GM18867 (cell line): ENCODE data around the gene RSRC1.
"Not testable (repeated sequence)": the region's sequence is repeated elsewhere in the genome, so short reads cannot be mapped to it uniquely, and the experiment has no call there.

Experiments used
- ATAC-seq: cut with Tn5 transposase; IDR thresholded peaks from one replicate; pipeline ENCODE4 v1.9.1; 2021; ENCODE audit warnings: mild to moderate bottlenecking, moderate library complexity; ENCODE audit not compliant: unreplicated experiment

RSRC1 gene

DNA sequence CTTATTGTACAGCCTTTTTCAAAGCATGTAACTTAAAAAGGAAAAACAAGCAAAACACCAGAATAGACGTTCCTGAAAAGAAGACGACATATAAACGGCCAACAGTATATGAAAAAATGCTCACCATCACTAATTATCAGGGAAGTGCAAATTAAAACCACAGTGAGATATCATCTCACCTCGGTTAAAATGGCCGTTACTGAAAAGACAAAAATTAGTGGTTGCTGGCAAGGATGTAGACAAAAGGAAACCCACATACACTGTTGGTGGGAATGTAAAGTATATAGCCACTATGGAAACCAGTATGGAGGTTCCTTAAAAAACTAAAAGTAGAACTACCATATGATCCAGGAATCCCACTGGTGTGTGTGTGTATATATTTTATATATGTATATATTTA lies 396.6 kb downstream of the RSRC1 start:
- no peak for ATAC-seq

DNA sequence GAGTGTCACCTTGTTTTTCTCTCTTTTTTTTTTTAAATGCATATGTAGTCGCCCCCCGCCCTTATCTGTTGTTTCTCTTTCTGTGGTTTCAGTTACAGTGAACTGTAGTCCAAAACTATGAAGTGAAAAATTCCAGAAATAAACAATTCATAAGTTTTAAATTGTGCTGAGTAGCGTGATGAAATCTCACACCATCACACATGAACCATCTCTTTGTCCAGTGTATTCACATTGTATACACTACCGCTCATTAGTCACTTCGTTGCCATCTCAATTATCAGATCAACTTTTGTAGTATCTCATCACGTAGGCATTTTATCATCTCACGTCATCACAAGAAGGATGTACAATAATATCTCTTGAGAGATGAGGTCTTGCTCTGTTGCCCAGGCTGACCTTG lies 398.6 kb downstream of the RSRC1 start:
- ATAC-seq, result no peak

DNA sequence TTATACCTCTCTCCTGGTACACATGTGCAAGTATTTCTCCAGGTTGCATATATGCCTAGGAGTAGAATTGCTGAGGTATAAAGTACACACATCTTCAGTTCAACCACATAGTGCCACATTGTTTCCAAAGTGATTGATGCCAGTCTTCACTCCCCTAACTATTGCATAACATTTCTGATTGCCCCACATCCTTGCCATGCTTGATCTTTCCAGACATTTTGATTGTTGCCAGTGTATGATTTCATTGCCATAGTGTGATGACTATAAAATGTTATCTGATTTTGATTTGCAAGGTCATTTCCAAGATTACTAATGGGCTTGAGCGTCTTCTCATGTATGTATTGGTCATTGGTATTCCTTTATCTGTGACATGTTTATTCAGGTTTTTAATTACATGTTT lies 400.0 kb downstream of the RSRC1 start:
- no peak for ATAC-seq

DNA sequence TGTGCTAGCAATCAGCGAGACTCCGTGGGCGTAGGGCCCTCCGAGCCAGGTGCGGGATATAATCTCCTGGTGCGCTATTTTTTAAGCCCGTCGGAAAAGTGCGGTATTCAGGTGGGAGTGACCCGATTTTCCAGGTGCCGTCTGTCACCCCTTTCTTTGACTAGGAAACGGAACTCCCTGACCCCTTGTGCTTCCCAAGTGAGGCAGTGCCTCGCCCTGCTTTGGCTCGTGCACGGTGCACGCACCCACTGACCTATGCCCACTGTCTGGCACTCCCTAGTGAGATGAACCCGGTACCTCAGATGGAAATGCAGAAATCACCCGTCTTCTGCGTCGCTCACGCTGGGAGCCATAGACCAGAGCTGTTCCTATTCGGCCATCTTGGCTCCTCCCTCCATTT lies 406.8 kb downstream of the RSRC1 start:
- ATAC-seq, result not testable (repeated sequence)

DNA sequence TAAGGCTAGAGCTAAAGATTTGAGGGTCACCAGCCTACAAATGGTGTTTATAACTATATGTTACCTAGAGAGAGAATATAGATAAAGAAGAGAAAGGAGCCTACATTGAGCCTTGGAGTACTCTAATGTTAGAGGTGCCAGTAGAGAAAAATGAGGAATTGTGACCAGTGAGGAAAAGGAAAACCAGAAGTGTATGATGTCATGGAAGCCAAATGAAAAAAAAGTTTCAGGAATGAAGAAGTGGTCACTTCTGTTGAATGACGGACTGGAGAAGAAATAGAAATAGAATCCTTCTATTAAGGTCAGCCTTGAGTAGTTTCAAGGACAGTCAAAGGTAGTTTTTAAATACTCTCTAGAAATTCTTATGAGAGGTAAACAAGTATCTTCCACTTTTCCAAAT lies 409.9 kb downstream of the RSRC1 start:
- ATAC-seq, result no peak

DNA sequence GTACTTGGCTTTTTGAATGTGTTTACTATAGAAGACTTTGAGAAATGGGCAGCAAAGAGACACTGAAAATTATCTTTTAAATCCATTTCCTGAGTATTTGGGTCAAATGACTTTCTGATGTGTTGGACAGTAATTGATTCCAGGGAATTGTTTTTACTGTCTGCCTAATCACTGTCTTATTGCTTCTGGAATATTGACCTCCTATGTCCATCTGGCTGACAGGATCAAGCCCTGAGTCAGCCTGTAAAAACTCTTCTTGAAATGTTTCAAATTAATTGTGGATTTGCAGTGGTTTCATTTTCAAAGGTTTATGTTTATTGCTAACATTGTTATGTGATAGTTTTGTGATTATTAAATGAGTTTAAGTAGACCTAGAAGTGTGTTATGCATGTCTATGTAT lies 410.5 kb downstream of the RSRC1 start:
- ATAC-seq, result no peak

DNA sequence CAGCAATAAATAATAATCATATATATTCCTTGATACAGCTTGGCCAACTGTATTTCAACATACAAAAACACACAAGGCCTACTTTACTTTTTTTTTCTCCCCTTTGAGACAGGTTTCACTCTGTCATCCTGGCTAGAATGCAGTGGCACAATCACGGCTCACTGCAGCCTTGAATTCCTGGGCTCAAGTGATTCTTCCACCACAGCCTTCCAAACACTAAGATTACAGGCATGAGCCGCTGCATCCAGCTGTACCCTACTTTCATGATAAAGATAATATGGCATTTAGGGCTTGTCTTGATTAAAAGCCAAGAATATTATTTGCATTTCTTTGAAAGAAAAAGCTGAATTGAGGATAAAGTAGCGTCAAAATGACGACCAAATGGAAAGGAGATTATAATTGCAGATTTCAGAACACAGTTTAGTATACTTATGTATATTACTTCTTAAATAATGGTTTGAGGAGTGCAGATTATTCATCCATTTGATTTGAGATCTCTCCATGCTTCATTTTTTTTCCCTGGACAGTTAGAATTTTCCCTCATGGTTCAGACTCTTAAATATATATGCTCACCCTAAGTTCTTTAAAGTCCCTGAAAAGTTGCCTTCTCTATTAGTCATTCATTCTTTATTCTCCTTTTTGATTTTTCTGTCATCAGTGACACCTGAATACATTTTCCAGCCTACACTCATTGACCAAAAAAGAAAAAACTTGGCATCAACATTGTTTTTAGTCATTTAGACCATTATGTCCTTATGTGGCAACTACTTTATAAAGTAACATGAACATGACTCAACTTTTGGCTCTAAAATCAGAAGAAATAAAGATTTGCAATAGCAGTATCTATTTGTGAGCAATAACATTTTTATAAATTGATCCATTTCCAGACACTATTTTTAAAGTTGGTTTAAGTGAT lies 412.6 kb downstream of the RSRC1 start:
- ATAC-seq, result no peak

DNA sequence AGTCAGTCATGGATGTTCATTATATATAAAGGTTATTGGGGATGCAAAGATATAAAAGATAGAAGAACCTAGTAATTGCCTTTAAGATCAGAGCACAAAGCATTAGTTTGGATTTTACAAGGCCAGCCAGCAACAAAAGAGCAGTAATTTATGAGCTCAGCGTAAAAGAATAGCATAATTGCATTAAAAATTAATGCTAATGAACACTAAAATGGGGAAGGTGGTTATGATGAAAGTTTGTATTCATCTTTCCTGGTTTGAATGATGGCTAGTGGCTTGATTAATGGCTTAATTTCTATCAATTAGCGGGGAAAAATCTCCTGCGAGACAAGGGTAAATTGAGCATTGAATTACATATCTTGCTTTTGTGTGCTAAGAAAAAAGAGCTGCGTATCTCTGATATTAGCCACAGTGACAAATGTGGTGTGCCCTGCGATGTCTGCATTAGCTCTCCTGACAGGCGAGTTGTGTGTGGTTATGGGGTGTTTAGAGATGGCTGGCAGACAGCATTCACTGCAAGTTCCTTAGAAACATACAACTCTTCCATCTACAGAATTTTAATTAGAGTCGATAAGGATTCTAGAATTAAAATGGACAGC lies 418.3 kb downstream of the RSRC1 start:
- ATAC-seq, result no peak

DNA sequence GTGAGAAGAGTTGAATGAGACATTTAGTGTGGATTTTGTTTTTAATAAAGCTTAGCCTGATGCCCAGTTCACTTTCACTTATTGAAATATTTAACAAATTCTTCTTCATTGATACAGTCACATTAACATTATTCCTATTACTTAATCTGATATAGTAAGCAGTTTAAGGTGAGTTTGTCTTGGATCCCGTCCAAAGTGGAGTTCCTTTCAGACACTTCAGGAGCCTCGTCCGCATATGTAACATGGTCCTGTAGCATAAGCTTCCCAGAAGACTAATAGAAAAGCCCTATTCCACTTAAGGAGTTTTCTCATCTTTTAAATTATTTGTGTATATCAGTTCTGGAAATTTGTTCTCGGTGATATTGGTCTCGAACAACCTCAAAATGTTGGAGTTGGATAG lies 421.4 kb downstream of the RSRC1 start:
- ATAC-seq, result no peak

DNA sequence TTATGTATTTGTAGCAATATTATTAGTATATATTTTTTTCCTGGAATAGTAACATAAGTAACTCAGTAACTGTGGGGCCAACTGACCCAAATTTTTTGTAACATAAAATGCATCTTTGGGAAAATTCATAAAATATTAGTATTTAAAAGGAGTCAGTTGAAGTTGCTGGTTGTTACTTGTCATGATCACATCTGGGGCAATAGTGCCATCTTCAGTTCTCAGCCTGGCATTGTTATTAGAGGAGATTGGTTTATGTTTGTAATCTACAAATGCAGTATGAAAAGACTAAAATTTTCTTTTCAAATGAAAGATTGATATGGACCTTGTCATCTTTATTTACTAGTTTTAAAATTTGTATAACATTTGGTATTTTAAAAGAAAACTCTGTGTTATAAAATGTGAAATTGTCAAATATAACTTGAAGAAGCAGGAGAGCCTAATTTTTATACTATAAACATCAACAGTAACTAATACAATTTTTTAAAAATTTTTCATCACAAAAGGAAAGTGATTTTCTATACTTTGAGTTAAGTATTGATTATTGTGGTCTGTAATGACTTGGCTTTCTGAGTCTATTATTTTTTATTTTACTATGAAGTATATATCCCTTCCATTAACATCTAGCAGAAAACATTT lies 422.3 kb downstream of the RSRC1 start:
- ATAC-seq, result peak; percentile 63

DNA sequence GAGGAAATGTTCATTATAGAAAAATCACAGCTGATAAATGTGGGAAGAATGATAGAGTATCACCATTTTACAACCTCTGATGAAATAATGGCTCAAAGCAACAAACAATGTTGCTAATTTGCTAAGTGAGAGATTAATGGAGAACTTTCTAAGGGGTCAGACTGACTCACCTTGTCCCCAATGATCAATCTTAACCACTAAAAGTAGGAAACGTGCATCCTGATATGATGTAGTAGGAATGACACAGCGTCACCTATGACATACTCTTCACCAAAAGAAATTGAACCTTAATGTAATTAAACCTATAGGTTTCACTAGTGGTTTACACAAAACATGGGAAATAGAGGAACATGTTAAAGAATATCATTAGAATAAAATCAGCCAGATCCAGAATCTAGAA lies 426.0 kb downstream of the RSRC1 start:
- ATAC-seq, result no peak

DNA sequence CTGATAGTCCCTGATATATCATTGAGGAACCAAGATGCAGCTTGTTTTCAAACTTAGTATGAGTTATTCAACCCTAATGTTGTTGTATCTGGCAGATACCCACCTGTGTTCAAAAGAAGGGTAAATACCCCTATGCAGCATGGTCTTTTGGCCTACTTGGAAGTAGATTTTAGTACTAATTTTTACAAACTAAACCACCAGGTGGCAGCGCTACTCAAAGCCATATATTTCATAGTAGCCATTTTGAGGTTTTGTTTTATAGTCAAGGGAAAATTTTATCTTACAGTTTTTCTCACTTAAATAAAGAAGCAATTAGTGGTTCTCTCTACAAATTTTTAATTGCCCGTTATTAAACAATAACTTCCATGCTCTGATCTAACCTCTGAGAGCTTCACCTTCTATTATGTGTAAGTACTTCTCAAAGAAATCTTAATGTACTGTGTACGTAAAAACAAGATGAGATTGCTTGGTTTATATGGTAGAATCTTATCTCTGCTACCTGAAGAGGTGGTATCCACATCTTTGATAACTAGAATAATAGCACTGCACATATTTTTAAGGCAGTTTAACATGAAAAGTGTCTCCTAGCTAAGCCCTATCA lies 429.6 kb downstream of the RSRC1 start:
- ATAC-seq, result peak; percentile 81

DNA sequence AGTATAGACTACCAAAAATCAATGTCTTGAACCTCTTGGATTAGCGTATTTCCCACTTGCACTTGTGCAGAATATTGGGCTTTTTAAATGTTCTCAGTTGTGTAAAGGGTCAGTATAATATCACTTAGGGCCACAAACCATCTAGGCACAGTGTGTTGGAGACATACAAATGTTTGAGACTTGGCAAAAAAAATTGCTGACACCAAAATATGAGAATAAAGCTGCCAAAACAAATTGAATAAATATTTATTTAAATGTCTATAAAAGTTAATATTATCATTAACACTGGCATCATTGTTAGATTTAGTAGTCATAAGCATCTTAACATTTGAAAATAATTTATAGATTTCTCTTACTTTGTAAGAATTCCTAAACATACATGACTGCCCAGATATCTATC lies 430.2 kb downstream of the RSRC1 start:
- no peak for ATAC-seq

DNA sequence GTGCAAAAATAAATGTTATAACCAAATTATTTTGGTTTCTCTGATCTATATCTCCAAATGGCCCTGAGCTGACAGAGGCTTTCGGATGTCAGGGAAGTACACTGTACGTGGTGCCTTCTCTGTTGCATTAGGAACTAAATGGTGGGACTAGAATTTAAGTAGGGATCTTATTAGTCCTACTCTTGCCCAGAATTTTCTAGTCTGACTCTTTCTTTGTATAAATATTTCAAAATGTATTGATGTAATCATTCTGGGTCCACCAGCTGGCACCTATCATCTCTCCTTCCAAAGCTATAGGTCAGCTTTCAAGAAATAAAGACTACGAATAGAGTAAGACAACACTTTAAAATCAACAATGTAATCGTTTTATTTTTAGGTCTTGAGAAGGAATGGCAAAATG lies 438.8 kb downstream of the RSRC1 start:
- no peak for ATAC-seq

DNA sequence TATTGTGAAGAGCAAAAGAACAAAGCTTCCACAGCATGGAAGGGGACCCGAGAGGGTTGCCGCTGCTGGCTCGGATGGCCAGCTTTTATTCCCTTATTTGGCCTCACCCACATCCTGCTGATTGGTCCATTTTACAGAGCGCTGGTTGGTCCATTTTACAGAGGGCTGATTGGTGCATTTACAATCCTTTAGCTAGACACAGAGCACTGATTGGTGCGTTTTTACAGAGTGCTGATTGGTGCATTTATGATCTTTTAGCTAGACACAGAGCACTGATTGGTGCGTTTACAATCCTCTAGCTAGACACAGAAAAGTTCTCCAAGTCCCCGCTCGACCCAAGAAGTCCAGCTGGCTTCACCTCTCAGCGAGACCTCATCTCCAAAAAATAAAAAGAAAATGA lies 440.0 kb downstream of the RSRC1 start:
- not testable (repeated sequence) for ATAC-seq

DNA sequence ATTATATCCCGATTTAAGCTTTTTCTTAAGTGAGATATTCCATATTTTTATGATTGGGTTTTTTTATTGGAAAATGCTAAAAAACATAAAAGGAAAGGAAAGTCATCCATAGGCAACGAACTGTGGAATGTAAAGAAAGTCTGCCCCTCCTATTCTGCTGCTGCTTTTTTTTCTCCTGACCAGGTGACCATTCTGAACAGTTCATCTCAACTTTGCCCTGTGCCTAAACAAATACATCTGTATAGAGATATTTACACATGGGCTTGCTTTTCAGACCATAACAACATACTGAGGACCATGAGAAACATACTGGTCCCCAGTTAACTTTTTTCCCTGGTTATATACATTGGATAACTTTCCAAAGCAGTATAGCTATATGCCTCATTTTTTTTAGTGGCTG lies 442.2 kb downstream of the RSRC1 start:
- ATAC-seq, result no peak

DNA sequence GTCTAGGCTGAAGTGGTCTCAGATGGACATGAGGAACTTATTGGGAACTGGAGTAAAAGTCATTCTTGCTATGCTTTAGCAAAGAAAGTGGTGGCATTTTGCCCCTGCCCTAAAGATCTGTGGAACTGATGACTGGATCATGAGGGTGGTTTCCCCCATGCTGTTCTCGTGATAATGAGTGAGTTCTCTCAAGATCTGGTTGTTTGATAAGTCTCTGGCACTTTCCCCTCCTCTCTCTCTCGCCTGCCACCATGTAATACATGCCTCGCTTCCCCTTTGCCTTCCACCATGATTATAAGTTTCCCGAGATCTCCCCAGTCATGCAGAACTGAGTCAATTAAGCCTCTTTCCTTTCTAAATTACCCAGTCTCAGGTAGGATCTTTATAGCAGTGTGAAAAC lies 449.6 kb downstream of the RSRC1 start:
- ATAC-seq, result no peak

DNA sequence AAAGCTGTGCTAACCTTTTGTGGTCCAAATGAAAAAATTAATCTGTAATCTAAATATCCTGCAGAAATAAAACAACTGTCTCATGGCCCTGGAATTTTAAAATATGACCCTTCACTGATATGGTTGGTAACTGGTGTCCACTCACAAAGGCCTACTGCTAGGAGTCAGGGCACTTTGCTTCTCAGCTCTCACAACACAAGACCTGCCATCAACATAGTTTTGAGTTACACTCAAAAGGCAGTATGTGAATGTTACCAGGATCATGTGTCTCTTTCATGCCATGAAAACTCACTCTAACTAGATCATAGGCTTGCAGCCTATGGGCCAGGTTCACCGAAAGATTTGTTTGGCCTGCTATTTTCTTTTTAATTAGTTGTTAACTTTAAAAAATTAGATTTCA lies 451.1 kb downstream of the RSRC1 start:
- no peak for ATAC-seq

DNA sequence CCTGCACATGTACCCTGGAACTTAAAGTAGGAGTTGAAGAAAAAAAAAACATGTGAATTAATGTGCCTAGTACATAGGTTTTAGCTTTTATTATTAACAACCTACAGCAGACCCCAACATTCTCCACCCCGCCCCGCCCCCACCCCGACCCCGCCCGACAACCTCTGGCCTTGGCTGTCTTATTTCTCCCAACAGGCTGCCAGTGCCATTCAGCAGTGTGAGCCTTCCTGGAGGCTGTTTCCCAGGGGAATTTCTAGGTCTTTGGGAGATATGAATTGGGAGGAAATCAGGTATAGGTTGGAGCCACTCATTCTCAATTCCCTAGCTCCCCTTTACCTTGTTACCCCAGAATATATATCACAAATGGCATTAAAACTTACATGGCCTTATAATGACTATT lies 452.8 kb downstream of the RSRC1 start:
- no peak for ATAC-seq

DNA sequence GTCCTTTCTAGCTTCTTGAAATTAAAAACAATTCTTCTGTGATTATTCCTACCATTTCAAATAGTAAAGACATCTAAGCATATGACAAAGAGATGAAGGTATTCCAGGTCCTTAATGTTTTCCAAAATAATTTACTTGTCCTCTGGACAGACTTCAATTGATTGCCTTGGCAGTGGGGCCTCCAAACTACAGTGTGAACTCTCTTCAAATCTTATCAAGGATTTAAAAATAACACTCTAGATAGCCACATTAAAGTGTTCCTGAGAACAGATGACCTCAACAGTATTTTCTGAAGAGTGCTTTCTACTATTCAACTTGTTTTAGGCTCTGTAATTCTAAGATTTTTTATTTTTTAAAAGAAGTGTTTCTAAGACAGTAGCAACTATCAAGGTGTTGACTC lies 453.2 kb downstream of the RSRC1 start:
- no peak for ATAC-seq

DNA sequence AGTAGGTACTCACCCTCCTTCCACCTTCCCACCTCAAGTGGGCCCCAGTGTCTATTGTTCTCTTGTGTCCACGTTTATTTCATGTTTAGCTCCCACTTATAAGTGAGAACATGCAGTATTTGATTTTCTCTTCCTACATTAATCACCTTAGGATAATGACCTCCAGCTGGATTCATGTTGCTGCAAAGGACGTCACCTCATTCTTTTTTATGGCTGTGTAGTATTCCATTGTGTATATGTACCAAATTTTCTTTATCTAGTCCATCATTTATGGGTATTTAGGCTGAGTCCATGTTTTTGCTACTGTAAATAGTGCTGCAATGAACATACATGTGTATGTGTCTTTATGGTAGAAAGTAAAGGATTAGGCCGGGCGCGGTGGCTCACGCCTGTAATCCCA lies 455.2 kb downstream of the RSRC1 start:
- no peak for ATAC-seq

DNA sequence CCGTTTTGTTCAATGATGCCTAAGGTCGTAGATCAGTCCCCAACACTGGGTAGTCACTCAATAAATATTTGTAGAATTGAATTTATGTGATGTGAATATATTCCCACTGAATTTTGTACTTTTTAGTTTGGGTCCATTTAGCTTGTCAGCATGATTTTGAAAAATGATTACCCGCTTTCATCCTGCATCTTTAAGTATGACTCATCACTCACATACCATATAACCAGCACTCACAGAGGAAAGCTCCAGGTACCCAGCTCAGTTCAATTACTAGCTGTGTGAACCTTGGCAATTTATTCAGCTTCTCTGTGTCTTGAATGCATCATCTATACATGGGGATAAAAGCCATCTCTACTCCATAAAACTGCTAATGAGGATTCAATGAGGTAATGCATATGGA lies 458.9 kb downstream of the RSRC1 start:
- ATAC-seq, result no peak
